ENCODE measurements around the gene ZNF407.

- no peak for TF ChIP-seq EZH2phosphoT487 (IDR thresholded peaks at IDR 0.05; ENCODE audit: low read length)
- no peak for TF ChIP-seq CTCF (IDR thresholded peaks at IDR 0.05; ENCODE audit: low read length)
Measured at GRCh38 chr18:74982946-74983635, 385.4 kb downstream of the ZNF407 start.

All from MM.1S (cell line).